Small intestine (tissue), 7 donors: ENCODE data around the gene GTF3A. TPM values are rescaled to one million over a fixed set of nuclear protein-coding genes. Genes with fewer than 3 reads are reported as not detected.
A peak's percentile ranks its signal among the peaks of the same experiment; 100 is the strongest.

Experiments used
- DNase-seq, 2 donors: peaks; one replicate each; pipeline versions ENCODE4 v3.0.0 to v3.0.0-alpha.2; 2013
- FAIRE-seq: peaks from 2 replicates; lab custom pipeline; 2012; peaks lifted over from hg19 to GRCh38; lab: Jason Lieb, UNC
- H3K27ac ChIP-seq, 3 donors: one replicate each; pipeline ENCODE4 v1.5.1; 2013; ENCODE audit warnings: low read length in 2 of 3, mild to moderate bottlenecking in 2 of 3, control low read depth in 1 of 3, inconsistent platforms in 1 of 3, low read depth in 1 of 3, moderate library complexity in 1 of 3
- H3K27me3 ChIP-seq, 3 donors: one replicate each; pipeline ENCODE4 v1.6.1; 2013; ENCODE audit warnings: low read length in 3 of 3, inconsistent platforms in 1 of 3; ENCODE audit not compliant: control insufficient read depth in 3 of 3, insufficient read depth in 3 of 3
- H3K36me3 ChIP-seq, 3 donors: one replicate each; pipeline ENCODE4 v1.6.1; 2013; ENCODE audit warnings: low read length in 3 of 3, inconsistent platforms in 1 of 3, low read depth in 1 of 3, mild to moderate bottlenecking in 1 of 3, moderate library complexity in 1 of 3; ENCODE audit not compliant: control insufficient read depth in 3 of 3, insufficient read depth in 2 of 3
- H3K4me1 ChIP-seq, 3 donors: one replicate each; pipeline ENCODE4 v1.6.1; 2013; ENCODE audit warnings: low read length in 2 of 3, inconsistent platforms in 1 of 3, low read depth in 1 of 3, mild to moderate bottlenecking in 1 of 3, moderate library complexity in 1 of 3; ENCODE audit not compliant: control insufficient read depth in 3 of 3, insufficient read depth in 2 of 3
- H3K4me3 ChIP-seq, 3 donors: one replicate each; pipeline ENCODE4 v1.5.1; 2013; ENCODE audit warnings: low read length in 3 of 3, control low read depth in 1 of 3, inconsistent platforms in 1 of 3, low read depth in 1 of 3, mild to moderate bottlenecking in 1 of 3, moderate library complexity in 1 of 3
- H3K9me3 ChIP-seq, 2 donors: one replicate each; pipeline ENCODE4 v1.6.1; 2013; ENCODE audit warnings: low read depth in 1 of 2, low read length in 1 of 2; ENCODE audit not compliant: control insufficient read depth in 2 of 2, insufficient read depth in 1 of 2
- WGBS, 3 donors: extraction: QIAGEN DNeasy Blood & Tissue Kit; methylation state at CpG; one replicate each; pipeline ENCODE4 v1.1.7; 2013; 5-methylcytosine and 5-hydroxymethylcytosine counted together
- polyA plus RNA-seq, 4 donors: library from polyadenylated mRNA; stranded (reverse) in 3 of 4; unstranded in 1 of 4; fragments of 200-250 nt in 3 of 4; fragments of 120-200 nt in 1 of 4; gene quantifications; one replicate each; pipeline versions ENCODE4 v1.2.1 to v1.2.3, GENCODE V29; 2013
- donor health status: healthy with polysubstance abuse.
- donor health status: control.
- donor health status: control.
- donor health status: Bipolar disorder and iron deficiency.
- donor health status: healthy.

The GTF3A gene
- polyA plus RNA-seq, 4 donors = 58.3 to 129 (median 112) TPM

DNA sequence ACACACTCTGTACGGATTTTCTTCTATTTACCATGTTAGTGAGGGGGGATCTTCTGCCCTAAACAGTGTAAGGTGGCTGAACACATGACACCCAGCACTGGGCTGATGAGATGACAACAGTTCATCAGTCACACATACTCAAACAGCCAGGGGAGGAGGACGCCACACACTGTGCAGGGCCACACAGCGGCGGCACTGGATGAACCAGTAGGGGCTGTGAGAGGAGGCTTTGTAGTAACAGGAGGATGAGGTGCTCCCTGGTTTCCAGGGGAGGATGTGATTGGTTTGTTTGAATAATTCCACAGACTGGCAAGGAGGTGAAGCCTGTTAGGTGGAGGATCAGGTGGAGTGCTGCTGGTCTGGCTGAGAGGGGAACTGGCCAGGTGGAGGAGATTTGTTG, 16.3 kb upstream of the GTF3A start:
- Histone ChIP-seq H3K36me3 (no peaks in the 10 kb centered on the region), H3K9me3 (no peaks in the 10 kb centered on the region), H3K4me1 (peaks cover 0 to 56% (median 13%) of the 10 kb centered on the region in 3 donors), H3K4me3 (no peak overlapping the region), H3K27me3 (no peaks in the 10 kb centered on the region), H3K27ac (no peak overlapping the region)
- WGBS, 3 donors = 85 to 92% (median 87%) methylated on average over 4 of the region's 4 CpGs
- DNase-seq = no peak
- FAIRE-seq = no peak

- Histone ChIP-seq H3K9me3 (no peaks in the 10 kb centered on the region), H3K27me3 (no peaks in the 10 kb centered on the region), H3K27ac (peak overlapping the region in 1 of 3 donors; percentile 55), H3K4me3 (no peak overlapping the region), H3K4me1 (peaks cover 0 to 47% (median 7%) of the 10 kb centered on the region in 3 donors), H3K36me3 (no peaks in the 10 kb centered on the region)
- 86 to 92% (median 90%) methylated on average over 2 of the region's 2 CpGs for WGBS, 3 donors
- DNase-seq = peak; percentile 16 to 49
- FAIRE-seq = no peak
These were observed 15.4 kb upstream of the GTF3A start for GRCh38 chr13:27409013-27409412.

DNA sequence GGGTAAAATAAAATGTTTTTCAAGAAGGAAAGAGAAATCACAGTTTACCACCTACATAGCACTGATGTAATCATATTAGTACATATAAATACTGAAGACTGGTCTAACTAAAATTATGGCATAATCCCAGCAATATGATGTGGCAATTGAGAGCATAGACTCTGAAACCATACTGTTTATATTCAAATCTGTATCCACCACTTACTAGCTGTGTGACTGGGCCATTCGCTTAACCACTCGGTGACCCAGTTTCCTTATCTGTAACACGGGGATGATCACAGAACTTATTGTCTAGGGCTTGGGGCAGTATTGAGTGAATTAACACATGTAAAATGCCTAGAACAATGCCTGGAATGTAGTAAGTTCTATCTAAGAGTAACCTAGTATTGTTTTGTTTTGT, 13.1 kb upstream of the GTF3A start:
- FAIRE-seq (no peak), DNase-seq (no peak)
- WGBS, 3 donors = 64 to 75% (median 67%) methylated on average over 3 of the region's 3 CpGs
- Histone ChIP-seq H3K9me3 (no peaks in the 10 kb centered on the region), H3K36me3 (no peaks in the 10 kb centered on the region), H3K4me1 (peaks cover 0 to 25% (median 0%) of the 10 kb centered on the region in 3 donors), H3K27me3 (no peaks in the 10 kb centered on the region), H3K27ac (no peak overlapping the region), H3K4me3 (no peak overlapping the region)

- Histone ChIP-seq H3K27ac (no peak overlapping the region), H3K9me3 (no peaks in the 10 kb centered on the region), H3K4me1 (no peaks in the 10 kb centered on the region), H3K27me3 (no peaks in the 10 kb centered on the region), H3K4me3 (no peak overlapping the region), H3K36me3 (no peaks in the 10 kb centered on the region)
- FAIRE-seq (no peak), DNase-seq (no peak)
- WGBS, 3 donors = 70 to 100% (median 86%) methylated on average over 1 of the region's 1 CpG
These were observed 9.3 kb upstream of the GTF3A start for GRCh38 chr13:27415116-27415515.

DNA sequence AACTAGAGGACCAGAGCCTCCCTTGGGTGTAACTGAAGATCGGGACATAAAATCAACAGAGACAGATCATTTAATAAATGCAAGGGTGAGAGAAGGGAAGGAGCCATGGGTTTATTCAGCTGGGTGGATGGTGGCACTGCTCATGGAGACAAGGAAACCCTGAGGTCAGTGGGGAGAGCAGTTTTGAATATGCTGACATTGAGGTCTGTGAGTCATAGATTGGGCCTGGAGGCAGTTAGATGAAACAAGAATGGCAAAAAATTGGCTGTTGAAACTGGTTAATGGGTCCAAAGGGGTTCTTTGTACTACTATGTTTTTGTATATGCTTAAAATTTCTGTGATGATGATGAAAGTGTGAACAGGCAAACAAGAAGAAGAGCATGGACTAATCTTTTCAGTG, 5.1 kb upstream of the GTF3A start:
- DNase-seq = no peak
- Histone ChIP-seq H3K27ac (no peak overlapping the region), H3K4me1 (peaks cover 0 to 6% (median 0%) of the 10 kb centered on the region in 3 donors), H3K27me3 (no peaks in the 10 kb centered on the region), H3K4me3 (no peak overlapping the region), H3K36me3 (no peaks in the 10 kb centered on the region), H3K9me3 (no peaks in the 10 kb centered on the region)
- WGBS, 3 donors = 87 to 96% (median 94%) methylated on average over 1 of the region's 1 CpG
- no peak for FAIRE-seq

DNA sequence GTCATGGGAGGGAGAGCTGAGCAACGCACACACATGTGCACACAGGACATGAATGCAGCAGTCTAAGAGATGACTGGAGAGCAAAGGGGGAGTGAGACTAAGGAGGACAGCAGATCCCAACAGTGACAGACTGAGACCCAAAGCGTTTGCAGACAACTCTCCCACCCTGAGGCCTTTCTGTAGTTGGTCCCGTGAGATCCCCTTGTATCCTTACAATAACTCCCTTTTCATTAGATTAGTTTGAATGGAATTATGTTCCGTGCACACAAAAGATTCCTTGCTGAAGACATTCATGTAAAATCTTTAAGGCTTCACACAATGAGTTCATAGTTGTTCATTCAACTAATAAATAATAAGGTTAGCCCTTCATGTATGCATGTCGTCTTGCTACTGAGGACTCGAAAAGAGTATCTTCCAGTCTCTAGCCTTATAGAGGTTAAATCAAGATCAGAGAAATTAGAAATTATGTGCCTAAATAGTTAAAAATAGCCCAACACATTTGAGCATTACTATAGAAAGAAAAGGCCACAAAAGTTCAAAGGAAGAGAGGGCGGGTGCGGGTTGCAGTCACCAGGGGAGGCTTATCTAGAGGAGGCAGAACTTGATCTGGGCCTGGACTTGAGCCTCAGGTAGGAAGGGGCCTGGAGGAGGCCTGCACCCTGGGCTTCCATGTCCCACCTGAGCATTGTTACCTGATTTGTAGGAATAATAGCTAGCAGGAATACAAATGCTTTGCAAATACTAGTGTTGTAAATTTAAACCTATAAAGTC, 3.1 kb upstream of the GTF3A start:
- peaks cover 0 to 21% (median 0%) of the 10 kb centered on the region in 3 donors for H3K4me1 ChIP-seq
- H3K4me3 ChIP-seq = no peak overlapping the region
- no peaks in the 10 kb centered on the region for H3K27me3 ChIP-seq
- WGBS, 3 donors = 87 to 91% (median 90%) methylated on average over 8 of the region's 8 CpGs
- DNase-seq (peak in 1 of 2 donors; percentile 16), FAIRE-seq (no peak)
- H3K9me3 ChIP-seq = no peaks in the 10 kb centered on the region
- no peak overlapping the region for H3K27ac ChIP-seq
- no peaks in the 10 kb centered on the region for H3K36me3 ChIP-seq

GRCh38 chr13:27423333-27423732, 1.1 kb upstream of the GTF3A start:
- WGBS, 3 donors = 81 to 89% (median 81%) methylated on average over 7 of the region's 7 CpGs
- H3K4me3 ChIP-seq = no peak overlapping the region
- H3K36me3 ChIP-seq = peaks cover 0 to 12% (median 0%) of the 10 kb centered on the region in 3 donors
- no peaks in the 10 kb centered on the region for H3K27me3 ChIP-seq
- no peak overlapping the region for H3K27ac ChIP-seq
- peaks cover 0 to 31% (median 9%) of the 10 kb centered on the region in 3 donors for H3K4me1 ChIP-seq
- FAIRE-seq (no peak), DNase-seq (no peak)
- no peaks in the 10 kb centered on the region for H3K9me3 ChIP-seq

- Histone ChIP-seq H3K36me3 (peaks cover 0 to 21% (median 0%) of the 10 kb centered on the region in 3 donors), H3K4me3 (peak overlapping the region; percentile 43 to 68 (median 67)), H3K27me3 (no peaks in the 10 kb centered on the region), H3K9me3 (no peaks in the 10 kb centered on the region), H3K4me1 (peaks cover 0 to 31% (median 9%) of the 10 kb centered on the region in 3 donors), H3K27ac (peak overlapping the region; percentile 64 to 98 (median 89))
- FAIRE-seq (no peak), DNase-seq (peak; percentile 30 to 50)
- 14 to 23% (median 21%) methylated on average over 13 of the region's 13 CpGs for WGBS, 3 donors
These were observed 919 bp downstream of the GTF3A start for GRCh38 chr13:27425158-27425917.
